ENCODE results near the gene CLTB.

Gene CLTB

DNA sequence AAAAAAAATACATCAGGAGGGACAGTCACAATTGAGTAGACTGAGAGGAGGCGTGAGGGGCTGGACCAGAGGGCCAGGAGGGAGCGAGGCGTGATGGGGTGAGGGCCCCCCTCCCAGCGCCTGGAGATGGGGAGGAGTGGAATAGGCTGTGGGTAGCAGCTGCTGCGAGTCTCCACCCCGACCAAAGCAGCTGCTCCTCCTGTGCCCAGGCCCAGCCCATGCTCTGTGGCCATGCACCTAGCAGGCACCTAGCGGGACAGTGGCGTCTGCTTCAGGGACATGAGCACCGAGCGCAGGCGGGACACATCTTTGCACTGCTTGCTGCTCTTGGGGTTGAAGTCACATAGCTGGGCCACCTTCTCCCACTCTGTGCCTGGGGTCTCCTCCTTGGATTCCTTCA is 23.8 kb downstream of the CLTB start:
- H3K4me3 ChIP-seq (ENCODE audit: low read depth, low read length) = no peak overlapping the region
- ChIA-PET POLR2A (no interaction called here), CTCF (interaction anchor here (1.2 to 1.3 kb wide), 3 partner anchors 23 to 56 kb away, joined by 3 to 4 read pairs (median 4); partner anchors contain the start of gene CLTB)
- TF ChIP-seq, protein P1, sequence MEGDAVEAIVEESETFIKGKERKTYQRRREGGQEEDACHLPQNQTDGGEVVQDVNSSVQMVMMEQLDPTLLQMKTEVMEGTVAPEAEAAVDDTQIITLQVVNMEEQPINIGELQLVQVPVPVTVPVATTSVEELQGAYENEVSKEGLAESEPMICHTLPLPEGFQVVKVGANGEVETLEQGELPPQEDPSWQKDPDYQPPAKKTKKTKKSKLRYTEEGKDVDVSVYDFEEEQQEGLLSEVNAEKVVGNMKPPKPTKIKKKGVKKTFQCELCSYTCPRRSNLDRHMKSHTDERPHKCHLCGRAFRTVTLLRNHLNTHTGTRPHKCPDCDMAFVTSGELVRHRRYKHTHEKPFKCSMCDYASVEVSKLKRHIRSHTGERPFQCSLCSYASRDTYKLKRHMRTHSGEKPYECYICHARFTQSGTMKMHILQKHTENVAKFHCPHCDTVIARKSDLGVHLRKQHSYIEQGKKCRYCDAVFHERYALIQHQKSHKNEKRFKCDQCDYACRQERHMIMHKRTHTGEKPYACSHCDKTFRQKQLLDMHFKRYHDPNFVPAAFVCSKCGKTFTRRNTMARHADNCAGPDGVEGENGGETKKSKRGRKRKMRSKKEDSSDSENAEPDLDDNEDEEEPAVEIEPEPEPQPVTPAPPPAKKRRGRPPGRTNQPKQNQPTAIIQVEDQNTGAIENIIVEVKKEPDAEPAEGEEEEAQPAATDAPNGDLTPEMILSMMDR (IDR thresholded peaks at IDR 0.05; ENCODE audit: insufficient read depth, low read length, missing control alignments) = no peak
- DNase-seq (ENCODE audit: low read depth, low spot score) = no peak

DNA sequence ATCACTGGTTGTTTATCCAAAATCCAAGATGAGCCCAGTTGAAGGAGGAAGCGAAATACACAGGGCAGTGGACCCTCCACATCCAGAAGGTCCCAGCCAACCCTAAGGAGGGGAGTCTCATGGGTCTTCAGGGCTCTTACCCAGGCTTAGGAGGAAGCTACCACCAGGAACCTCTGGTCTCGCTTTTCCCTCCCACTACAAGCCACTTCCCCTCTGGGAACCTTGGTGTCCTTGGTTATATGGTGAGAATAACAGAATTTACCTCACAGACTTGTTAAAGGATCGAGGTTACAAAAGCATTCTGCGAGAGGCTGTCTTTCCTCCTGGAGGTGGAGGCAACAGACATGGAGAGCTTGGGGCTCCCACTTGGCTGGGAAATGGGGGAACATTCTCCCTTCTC is 24.3 kb downstream of the CLTB start:
- ChIA-PET POLR2A (no interaction called here), CTCF (interaction anchor here (1.2 to 1.4 kb wide), 3 partner anchors 55 to 269 kb away, joined by 3 to 4 read pairs (median 4); no protein-coding TSS in a partner anchor)
- TF ChIP-seq, protein P1 (IDR thresholded peaks at IDR 0.05; ENCODE audit: insufficient read depth, low read length, missing control alignments) = no peak
- no peak overlapping the region for H3K4me3 ChIP-seq (ENCODE audit: low read depth, low read length)
- no peak for DNase-seq (ENCODE audit: low read depth, low spot score)

DNA sequence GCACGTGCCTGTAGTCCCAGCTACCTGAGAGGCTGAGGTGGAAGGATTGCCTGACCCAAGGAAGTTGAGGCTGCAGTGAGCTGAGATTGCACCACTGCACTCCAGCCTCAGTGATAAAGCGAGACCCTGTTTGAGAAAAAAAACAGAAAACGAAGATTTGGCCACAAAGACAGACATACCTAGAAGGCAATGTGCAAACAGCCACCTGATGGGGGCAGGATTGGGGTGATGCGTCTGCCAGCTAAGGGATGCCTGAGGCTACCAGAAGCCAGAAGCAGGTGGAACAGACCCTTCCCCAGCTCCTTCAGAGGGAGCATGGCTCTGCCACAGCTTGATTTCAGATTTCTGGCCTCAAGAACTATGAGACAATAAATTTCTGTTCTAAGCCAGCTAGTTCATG is 24.9 kb downstream of the CLTB start:
- DNase-seq (ENCODE audit: low read depth, low spot score) = no peak
- TF ChIP-seq, protein P1 (IDR thresholded peaks at IDR 0.05; ENCODE audit: insufficient read depth, low read length, missing control alignments) = no peak
- no peak overlapping the region for H3K4me3 ChIP-seq (ENCODE audit: low read depth, low read length)
- POLR2A ChIA-PET = no interaction called here
- CTCF ChIA-PET = interaction anchor here (1.0 to 1.4 kb wide), 3 partner anchors 12 to 269 kb away, joined by 3 to 4 read pairs (median 3); no protein-coding TSS in a partner anchor

DNA sequence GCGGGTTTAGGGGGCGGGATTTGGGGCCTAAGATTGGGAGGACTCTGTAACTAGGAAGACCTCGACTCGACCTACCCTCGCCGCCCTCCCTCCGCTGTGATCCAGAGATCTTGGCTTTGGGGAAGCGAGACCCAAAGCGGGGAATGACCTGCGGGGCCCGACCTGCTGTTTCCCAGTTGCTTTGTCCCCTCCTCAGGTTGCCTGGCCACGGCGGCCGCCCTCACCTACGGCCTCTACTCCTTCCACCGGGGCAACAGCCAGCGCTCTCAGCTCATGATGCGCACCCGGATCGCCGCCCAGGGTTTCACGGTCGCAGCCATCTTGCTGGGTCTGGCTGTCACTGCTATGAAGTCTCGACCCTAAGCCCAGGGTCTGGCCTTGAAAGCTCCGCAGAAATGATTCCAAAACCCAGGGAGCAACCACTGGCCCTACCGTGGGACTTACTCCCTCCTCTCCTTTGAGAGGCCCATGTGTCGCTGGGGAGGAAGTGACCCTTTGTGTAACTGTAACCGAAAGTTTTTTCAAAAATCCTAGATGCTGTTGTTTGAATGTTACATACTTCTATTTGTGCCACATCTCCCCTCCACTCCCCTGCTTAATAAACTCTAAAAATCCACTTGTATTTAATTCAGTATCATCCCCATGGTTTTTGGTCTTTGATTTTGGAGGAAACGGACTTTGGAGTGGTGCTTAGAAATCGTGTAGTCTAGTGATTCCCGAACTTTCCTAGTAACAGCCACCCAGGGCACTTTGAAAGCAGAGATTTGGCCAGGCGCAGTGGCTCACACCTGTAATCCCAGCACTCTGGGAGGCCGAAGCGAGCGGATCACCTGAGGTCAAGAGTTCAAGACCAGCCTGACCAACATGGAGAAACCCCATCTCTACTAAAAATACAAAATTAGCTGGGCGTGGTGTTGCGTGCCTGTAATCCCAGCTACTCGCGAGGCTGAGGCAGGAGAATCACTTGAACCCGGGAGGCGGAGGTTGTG is 26.9 kb downstream of the CLTB start:
- CTCF ChIA-PET = interaction anchor here (0.7 to 2.2 kb wide), 2 partner anchors 27 to 58 kb away, joined by 5 to 7 read pairs; partner anchors contain the start of gene CLTB
- POLR2A ChIA-PET = interaction anchor here (0.8 kb wide), 1 partner anchor 11 kb away, joined by 4 read pairs; no protein-coding TSS in a partner anchor
- TF ChIP-seq, protein P1 (IDR thresholded peaks at IDR 0.05; ENCODE audit: insufficient read depth, low read length, missing control alignments) = no peak
- peak overlapping the region; percentile 95 for H3K4me3 ChIP-seq (ENCODE audit: low read depth, low read length)
- no peak for DNase-seq (ENCODE audit: low read depth, low spot score)

DNA sequence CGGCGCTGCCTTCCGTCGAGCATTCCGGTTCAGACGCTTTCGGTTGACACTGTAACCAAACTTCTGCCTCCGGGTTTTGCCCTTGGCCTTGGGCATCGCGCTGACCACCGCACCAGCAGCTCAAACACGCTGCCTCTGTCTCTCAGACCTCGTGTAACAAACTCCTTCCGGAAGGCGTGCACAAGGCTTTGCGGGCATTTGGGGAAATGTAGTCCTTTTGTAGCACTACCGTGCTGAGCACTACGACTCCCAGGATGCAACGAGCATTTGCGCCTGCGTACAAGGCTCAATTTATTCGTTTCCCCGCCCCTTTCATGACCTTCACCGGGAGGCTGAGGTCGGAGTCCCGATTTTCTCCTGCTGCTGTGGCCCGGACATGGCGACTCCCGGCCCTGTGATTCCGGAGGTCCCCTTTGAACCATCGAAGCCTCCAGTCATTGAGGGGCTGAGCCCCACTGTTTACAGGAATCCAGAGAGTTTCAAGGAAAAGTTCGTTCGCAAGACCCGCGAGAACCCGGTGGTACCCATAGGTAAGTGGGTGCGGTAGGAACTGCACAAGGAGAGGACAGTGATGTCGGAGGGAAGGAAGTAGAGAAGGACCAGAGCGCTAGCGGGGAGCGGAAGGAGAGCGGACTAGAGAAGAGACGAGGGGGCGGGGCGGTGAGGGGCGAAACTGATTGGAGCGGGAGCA is 27.8 kb downstream of the CLTB start, which contains the start of the genes HIGD2A and NOP16:
Gene HIGD2A, plus strand, starts transcription at position 308 of the 691 bp plus-strand sequence. Its CDS starts 69 bp downstream, at position 377.
Gene NOP16, minus strand, starts transcription at position 155 of the 691 bp plus-strand sequence. Its CDS starts 59 bp downstream, at position 96.
- H3K4me3 ChIP-seq (ENCODE audit: low read depth, low read length) = peak within 1 kb of the TSS; percentile 95
- ChIA-PET POLR2A (interaction anchor here (0.6 to 1.0 kb wide), 4 partner anchors 12 to 149 kb away, joined by 3 to 4 read pairs (median 4); partner anchors contain the start of gene RNF44), CTCF (interaction anchor here (1.1 to 2.2 kb wide), 2 partner anchors 20 to 28 kb away, joined by 4 to 7 read pairs; partner anchors contain the start of gene CLTB)
- TF ChIP-seq, protein P1 (IDR thresholded peaks at IDR 0.05; ENCODE audit: insufficient read depth, low read length, missing control alignments) = no peak
- peak; percentile 92 for DNase-seq (ENCODE audit: low read depth, low spot score)

Data from AG04449 (cell line).